Measurements from ENCODE around the gene ARID1B.

The ARID1B gene

DNA sequence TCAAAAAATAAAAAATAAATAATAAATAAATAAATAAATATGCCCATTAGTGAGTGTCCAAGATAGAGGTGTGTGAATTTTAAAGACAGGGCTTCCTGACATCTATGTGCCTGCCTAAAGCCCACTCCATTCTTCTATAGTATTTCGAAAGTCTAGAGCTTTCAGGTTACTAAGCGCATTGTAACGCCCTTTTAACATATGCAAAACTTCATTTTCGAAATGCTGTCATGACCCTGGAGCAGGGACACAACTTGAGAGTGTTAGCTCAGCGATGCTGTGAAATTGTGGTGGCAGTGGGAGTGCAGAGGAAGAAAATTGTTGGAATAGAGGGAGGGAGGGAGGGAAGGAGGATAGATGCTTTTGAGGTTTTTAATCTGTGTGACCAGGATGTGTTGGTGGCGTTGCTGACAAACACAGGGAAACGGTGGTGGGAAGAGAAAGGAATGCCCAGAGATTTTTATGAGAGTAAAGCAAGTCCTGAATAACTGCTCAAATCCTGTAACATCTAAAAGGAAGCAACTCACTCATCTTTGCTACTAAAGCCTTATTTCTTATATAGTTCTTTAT lies 169.3 kb downstream of the ARID1B start:
- DNase-seq = no peak

DNA sequence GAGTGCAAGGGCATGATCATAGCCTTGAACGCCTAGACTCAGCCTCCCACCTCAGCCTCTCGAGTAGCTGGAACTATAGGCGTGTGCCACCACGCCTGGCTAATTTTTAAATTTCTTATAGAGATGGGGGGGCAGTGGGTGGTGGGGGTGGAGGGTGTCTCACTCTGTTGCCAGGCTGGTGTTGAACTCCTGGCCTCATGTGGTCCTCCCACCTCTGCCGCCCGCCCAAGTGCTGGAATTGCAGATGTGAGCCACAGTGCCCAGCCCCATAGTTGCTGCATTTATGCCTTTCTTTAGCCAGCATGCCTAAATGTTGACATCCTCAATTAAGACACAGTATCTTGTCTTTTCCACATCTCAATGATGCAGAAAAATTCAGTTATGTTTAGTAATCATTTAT lies 171.1 kb downstream of the ARID1B start:
- no peak for DNase-seq

DNA sequence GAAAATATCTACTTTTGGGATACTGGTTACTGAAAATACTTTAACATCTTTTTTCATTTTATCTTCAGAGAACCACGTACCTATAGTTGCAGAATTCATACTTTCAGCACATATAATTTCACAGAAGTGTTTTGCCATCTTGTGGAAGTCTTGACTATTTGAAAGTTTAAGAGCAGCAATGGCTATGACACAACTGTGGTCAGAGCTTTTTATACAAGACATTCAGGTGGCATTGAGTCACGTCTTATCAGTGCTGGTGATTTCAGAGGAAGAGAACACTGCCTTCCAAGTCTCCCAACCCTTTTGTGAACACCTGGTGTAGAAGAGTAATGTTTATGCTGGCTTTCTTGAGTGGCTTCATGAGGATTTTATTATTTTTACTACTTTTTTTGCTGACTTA lies 171.6 kb downstream of the ARID1B start:
- peak; percentile 64 for DNase-seq

DNA sequence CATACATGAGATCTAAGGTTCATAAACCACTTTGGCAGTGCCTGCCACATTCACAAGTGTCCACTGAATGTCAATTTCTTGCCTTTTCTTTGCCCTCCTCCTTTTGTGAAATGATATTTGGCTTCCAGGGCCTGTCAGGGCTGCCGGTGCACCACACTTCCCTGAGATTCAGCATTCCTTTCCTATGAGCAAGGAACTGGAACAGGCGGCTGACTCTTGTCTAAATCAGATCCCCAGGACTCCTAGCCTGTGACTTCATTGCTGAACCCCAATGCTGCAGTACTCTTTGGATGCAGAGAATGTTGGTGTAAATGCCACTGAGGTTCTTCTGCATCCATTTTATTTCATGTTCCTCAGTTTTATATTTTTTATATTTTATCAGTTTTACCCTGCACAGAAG lies 172.2 kb downstream of the ARID1B start:
- peak; percentile 79 for DNase-seq

DNA sequence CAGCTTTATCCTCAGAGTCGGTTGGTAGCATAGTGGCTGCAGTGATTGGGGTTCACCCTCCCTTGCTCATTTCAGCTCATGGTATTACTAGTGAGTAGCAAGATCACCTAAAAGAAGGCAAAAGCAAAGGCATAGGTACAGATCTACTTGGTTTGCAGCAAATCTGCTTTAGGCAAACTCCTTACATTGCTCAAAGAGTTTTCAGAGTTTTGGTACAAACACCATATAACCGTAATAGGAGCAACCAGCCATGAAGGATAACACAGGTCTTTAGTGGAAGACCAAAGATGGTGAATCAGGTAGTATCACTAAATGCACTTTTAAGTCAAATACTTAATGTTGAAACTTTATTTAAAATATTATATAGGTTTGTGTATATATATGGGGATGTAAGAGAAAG lies 172.9 kb downstream of the ARID1B start:
- DNase-seq = no peak

DNA sequence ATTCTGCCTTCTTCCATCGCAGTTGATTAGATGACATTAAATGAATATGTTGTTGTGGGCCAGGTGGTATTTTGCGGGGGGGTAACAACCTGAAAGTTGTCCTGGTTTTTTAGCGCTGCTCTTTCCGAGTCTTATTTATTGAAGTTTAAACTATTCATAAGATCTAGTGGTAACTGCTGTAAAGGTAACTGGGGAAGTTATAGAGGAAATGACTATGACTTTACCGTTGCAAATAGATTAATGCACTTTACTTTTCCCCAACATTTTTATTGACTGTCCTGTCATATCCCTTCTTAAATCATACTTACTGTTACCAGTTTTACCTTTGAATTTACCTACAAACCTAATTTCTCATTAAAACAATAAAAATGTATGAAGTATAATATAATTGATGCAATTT lies 173.4 kb downstream of the ARID1B start:
- no peak for DNase-seq

DNA sequence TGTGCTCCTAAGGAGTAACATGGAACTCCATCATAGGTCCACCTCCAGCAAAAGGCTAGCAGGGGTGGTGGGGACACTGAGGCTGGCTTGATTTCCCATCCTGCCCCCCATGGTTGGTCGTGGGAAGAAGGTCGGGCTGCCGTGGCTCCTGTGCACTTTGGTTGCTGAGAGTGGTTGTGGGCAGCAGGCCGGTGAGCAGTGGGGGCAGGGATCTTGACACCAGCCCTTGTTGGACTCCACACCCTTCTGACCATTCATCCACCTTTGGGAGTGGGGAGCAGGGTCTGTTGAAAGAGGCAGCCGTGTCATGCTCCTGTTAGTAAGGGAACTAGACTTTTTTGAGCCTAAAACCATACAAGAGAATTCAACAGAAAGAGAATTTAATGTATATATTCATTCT lies 175.2 kb downstream of the ARID1B start:
- no peak for DNase-seq

DNA sequence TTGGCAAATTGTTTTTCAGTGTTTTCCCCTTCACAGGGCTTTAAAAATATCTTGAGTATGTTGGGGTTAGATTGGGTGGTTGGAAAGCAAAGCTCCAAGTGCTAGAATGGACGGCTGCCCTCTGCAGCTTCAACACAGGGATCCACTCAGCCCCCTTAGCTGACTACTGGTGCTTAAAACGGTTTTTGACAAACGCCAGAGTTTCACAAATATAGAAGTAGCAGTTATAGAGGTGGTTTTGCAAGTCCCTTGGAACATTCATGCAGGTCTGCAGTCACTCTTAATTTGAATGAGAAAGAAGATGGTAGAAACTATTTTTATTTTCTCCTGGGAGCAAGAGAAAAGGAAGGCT lies 175.9 kb downstream of the ARID1B start:
- peak; percentile 19 for DNase-seq

DNA sequence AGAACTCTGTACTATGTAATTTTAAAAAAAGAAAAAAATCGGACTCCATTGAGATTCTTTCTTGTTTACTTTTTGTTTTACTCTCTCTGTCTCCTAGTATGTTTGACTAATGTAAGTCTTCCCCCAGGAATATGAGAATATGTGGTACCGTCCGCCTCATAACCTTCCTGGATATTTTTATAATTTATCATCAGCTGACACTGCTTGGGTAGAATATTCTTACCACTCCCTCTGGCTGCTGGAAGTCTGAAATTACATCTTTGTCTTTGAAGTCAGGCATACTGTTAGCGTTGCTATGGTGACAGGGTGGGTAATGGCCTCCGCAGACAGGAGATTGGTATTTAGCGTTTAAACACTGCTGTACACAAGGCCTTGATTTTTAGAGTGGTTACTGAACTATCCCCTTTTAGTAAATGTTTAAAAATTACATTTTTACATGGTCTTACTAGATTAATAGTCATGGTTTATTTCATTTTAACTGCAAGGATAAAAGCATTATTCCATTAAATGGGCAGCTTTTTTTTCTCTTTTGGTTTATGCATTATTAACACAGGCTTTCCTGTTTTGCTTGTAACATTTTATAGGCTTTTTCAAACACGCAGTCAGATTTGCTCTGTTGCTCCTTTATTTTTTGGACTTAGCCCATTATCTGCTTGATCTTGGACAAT lies 176.4 kb downstream of the ARID1B start:
- DNase-seq = peak; percentile 99

DNA sequence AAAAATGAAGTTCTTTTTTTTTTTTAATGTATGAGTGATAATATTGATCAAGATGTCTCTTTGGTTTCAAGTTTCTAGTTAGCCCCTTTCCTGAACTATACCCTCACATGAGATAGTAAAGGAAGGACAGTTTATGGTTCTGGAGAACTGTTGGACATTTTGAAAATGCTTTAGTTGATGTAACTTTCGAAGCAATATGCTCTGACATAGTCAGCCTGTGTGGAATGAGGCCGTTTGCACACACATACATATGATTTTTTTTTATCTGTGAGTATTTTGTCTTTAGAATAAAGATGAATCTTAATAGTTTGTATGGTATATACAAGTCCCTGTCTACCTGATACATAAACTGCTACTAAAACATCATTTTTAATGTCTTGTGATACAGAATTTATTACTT lies 177.0 kb downstream of the ARID1B start:
- peak; percentile 43 for DNase-seq

DNA sequence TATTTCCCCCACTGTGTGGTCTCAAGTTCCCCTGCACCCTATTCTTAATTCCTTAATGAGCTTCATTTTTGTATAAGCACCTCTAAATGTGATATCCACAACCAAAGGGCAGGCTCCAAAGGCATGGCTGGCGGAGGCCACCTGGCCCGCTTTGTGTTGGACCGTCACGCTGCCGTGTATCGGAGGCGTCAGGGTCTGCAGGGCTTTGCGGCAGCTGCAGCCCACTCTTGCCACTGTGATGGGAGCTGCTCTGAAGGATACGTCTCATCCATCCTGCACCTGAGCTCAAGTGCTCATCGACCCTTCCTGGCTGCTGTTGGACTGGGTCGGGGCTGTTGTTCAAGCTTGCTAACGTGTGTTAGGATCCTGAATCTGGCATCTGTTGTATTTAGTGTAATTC lies 177.6 kb downstream of the ARID1B start:
- DNase-seq = no peak

DNA sequence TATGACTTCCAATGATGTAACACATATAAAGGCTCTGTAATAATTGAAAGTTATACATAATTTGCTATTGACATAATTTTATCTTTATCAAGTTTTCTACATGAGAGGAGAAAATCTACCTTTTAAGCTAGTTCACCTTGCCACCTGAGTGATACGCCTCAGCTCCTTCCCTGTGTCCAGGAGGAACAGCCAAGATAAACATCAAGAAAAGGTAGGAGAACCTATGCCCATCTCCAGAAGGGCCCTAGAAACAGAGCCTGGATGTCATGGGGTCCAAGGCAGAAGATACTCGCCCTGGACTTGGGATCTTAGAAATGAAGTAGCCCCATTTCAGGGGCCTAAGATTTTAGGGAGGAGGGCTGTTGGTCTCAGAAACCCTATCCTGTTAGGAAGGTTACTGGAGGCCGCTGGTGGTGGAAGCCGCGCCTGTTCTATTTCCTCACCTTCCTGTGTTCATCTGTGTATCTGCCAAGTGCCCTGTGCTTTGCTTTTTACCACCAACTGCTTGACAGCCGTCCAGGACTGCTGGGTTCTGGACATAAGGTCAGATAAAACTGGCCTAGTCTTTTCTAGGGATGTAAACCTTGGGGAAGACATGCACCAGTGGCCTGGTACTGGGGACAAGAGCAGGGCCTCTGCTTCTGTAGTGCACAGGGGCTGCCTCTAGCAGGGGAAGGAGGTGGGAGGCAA lies 178.5 kb downstream of the ARID1B start:
- no peak for DNase-seq

DNA sequence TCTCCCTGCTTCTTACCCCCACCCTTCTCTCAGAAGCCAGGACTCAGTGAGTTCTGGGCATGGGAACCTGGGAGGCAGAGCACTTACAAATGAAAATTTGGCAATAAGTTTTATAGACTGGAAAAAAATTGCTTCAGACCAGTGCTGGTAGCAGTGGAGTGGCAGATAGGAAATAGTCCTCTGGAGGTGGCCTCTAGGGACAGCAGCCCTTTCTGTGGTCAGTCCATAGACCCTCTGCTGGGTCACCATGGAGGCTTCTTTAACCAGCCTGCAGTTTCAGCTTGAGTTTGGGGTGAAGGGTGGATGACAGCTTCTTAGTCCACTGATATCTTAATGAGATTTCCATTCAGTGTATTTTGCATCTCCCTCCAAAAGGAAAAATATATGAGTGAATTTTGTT lies 179.1 kb downstream of the ARID1B start:
- no peak for DNase-seq

DNA sequence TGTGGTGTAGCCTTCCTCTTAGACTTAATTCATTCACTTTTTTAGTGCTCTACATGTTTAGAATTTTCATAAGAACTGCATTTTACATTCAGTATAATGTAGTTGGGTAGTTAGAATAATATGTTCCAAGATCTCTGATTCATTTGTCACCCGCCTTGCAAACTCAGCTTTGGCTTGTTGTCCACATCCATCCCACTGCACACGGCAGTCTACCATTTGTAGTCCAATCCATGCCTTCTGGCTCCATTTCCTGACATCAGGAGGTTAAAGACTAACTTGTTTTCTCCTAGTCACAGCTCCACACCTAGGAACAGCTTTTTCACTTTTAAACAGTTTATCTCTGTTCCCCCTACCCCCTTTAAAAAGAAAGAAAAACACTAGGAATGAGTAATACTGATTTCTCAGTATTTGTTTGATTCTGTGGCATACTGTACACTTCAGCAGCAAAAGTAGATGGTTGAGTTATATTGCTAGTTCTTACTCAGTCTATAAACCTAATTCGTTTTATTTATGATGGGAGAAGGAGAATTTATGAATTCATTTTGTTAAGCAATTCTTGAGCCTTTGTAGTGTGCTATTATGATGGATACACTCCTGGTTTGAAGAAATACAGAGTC lies 180.9 kb downstream of the ARID1B start:
- no peak for DNase-seq

DNA sequence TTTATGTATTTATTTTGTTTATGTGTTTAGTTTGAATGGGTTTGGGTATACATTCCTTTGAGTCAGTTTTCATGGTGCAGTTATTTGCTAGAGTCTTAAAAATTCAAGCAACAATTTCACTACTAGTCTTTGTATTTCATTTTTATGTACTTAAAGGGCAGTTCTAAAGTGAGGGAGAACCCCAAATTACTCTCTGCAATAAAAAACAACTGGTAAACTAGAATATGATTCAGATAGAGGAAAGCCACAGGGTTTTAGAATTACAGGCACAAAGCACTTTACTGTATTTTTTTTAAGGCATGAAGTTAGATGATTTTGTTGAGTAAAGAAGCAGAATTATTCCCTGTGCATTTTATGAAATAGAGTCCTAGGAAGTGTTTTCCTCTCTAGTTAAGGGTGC lies 183.3 kb downstream of the ARID1B start:
- DNase-seq = no peak

DNA sequence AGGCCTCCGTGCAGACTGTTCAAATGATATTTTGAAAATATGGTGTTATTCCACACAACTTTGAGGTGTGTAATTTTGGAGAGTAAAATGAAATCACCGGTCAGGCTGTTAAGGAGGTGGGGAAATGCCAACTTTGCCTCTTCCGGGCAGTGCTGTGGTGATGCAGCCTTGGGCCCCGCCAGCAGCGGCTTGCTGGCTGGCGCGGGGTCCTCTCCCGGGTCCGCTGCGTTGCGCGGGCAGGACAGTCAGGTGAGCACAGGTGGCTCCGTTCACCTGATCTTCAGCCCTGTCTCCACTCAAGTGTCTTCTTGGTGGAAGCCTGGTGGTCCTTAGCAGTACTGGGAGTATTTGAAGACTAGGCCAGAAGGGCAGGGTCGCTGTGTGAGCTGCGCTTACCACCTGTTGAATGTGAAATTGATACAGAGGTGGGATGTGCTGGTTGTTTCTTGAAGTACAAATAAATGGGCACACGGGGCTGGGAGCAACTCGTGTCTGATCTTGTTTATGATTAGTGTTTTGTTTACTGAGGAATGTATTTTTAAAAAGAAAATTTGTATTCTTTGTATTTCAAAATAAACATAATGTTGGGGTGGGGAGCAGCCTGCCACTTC lies 184.2 kb downstream of the ARID1B start:
- no peak for DNase-seq

DNA sequence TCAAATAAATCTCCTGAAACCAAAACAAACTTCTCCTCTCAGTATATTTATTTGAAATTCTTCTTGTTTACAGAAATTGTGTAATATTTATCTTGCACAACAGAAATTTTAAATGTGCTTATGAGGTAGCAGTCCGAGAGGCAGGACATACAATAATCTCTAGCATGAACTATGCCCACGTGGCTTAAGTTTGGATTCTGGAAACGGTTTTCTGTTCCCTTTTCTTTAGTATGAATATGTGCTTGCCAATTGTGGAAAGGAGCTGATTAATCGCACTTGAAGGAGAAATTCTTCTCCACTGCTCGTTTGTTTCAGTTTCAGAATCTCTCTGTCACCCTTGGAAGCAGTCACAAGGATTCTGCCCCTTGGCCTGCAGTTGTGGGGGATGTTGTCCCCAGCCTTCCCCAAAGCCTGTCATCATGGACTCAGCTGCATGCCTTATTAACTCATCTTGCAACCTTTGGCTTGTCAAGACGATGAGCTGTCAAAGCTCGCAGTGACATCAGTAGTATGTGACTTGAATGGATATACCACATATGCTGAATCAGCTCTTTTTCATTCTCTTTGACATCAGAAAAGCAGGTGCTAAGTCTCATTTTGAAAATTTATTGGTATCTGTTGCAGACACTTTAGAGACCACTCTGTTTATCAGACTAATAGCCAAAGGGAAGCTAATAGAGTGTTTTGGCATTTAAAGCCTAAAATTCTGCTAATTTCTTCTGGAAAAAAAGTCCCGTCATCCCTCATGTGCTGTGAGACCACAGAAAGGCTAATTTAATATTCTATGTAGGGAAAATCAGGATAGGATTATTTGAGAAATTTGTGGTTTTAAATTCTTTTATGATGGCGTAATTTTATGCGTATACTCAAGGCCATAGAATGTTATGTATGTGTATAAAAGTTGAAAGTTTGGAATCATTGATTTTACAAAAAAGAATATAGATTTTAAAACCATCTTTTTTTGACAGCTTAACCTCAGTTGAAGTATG lies 186.8 kb downstream of the ARID1B start:
- DNase-seq = peak; percentile 66

DNA sequence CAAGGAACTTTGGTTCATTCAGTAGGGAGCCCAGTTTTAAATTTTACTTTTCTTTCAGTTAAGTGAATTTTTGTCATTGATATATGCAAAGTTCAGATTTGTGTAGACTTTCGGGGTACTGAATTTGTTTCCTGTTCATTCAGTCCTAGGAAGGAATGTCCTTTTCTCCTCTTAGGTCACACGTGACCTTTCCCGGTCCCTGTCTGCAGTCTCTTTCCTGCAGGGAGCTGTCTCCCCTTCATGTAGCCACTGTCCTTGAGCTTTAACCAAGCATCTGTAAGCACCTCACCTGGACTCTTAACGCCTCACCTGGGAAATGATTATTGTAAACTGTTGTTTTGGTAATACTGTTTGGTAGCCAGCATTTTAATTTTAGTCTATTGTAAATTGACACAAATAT lies 190.7 kb downstream of the ARID1B start:
- no peak for DNase-seq

DNA sequence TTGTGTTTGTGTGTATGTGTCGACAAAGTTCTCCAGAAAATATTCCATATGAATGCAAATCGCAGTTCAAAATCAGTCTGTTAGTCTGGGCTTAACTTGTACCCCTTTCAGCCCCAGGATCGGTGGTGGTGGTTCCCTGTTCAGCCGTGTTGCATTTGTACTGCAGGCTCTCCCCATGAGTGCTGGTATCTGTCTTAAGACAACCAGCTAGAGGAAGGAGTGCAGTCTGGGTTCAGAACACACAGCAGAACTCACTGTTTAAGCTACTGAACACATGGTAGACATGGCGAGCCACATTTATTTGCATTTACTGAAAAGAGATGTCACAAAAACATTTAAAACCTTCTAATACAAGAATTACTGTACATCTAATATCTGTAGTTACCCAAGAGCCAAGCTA lies 192.1 kb downstream of the ARID1B start:
- no peak for DNase-seq

DNA sequence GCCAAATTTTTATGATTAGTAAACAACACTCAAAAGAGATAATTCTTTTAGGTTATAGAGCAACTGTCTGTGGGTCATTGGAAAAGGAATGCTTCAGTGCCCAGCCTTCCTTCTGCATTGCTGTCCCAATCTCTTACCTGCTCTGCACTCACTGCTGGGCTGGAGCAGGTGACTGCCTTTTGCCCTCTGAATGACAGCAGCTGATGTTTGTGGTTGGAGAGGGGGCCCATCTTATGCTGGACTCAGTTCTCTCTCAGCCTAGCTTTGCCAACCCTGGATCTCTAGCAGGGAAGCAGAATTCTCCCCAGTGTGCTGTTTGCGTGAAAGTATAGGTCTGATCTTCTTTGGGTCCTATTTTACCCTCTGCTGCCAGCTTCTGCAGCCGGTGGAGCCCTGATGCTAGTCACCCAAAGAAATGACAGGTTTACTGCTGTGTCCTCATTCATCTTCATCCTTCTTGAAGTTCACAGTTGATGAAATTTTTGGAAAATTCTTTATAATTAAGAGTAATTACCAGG lies 193.5 kb downstream of the ARID1B start:
- DNase-seq = no peak

DNA sequence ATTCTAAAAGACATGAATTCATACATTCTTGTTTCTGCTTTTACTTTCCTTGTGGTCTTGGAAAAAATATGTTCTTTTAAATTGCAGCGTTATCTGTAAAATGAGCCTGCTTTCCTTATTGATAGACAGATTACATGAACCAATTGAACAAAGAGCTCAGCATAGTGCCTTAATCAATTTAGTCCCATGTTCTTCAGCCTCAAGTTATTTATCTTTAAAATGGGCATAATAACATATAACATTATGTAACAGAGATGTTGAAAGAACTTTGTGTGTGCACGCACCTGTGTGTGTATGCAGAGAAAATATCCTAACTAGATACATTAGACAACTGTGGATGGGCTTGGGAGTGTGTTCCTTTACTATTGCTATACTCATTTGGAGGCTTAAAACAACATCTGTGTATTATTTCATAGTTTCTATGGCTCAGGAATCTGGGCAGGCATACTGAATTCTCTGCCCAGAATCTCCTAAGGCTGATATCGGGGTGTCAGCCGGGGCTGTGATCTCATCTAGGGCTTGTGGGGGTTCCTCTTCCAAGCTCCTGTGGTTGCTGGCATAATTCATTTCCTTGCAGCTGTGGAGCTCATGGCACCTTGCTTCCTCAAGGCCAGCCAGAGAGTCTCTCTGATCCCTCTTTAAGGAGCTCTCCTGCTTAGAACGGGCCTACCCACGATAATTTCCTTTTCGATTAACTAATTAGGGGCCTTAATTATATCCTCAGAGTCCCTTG lies 194.1 kb downstream of the ARID1B start:
- no peak for DNase-seq

DNA sequence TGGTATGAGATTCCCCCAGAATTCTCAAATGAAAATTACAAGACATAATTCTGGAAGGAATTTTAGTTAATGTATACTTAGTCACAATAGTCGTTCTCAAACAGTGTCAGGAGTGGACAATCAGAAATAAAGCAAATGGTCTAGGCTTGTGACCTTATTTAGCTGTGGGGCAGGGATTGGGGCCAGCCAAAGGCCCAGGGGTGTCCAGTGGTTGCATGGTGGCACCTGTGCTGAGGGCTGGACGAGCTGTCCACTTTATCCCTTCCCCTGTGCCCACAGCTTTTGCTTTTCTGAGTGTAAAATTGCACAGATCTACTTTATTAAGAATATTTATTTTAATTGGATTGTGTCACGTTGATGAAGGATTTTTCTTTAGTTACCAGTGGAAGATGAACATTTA lies 195.0 kb downstream of the ARID1B start:
- no peak for DNase-seq
